HG03521 (cell line): ENCODE measurements around the gene IGDCC3.

Source experiments
- ATAC-seq: cut with Tn5 transposase; IDR thresholded peaks from one replicate; pipeline ENCODE4 v1.9.1; 2021; ENCODE audit warnings: mild to moderate bottlenecking, moderate library complexity; ENCODE audit not compliant: unreplicated experiment

Gene IGDCC3

GRCh38 chr15:65377976-65378366 lies at the start of gene IGDCC3:
IGDCC3 (minus strand) TSS chr15:65378002; CDS start chr15:65377788, 214 bp downstream.
- no peak for ATAC-seq

GRCh38 chr15:65426216-65426853 lies 48.5 kb upstream of the IGDCC3 start:
- no peak for ATAC-seq

GRCh38 chr15:65424683-65425082 lies 46.9 kb upstream of the IGDCC3 start:
- no peak for ATAC-seq

GRCh38 chr15:65423976-65424679 lies 46.3 kb upstream of the IGDCC3 start:
- ATAC-seq: no peak

- no peak for ATAC-seq
Observed at GRCh38 chr15:65423150-65423975, 45.6 kb upstream of the IGDCC3 start.

GRCh38 chr15:65421360-65422215 lies 43.8 kb upstream of the IGDCC3 start:
- ATAC-seq: no peak

- ATAC-seq: no peak
Observed at GRCh38 chr15:65420975-65421359, 43.2 kb upstream of the IGDCC3 start.

GRCh38 chr15:65418596-65418995 lies 40.8 kb upstream of the IGDCC3 start:
- no peak for ATAC-seq

GRCh38 chr15:65416845-65417416 lies 39.1 kb upstream of the IGDCC3 start:
- no peak for ATAC-seq

GRCh38 chr15:65414841-65415621 lies 37.2 kb upstream of the IGDCC3 start:
- no peak for ATAC-seq

GRCh38 chr15:65413760-65414144 lies 36.0 kb upstream of the IGDCC3 start:
- no peak for ATAC-seq

- ATAC-seq: no peak
Observed at GRCh38 chr15:65413051-65413759, 35.4 kb upstream of the IGDCC3 start.

GRCh38 chr15:65412556-65412955 lies 34.8 kb upstream of the IGDCC3 start:
- ATAC-seq: no peak

GRCh38 chr15:65411465-65412071 lies 33.8 kb upstream of the IGDCC3 start:
- no peak for ATAC-seq

GRCh38 chr15:65410972-65411371 lies 33.2 kb upstream of the IGDCC3 start:
- ATAC-seq: no peak

GRCh38 chr15:65410036-65410435 lies 32.2 kb upstream of the IGDCC3 start:
- no peak for ATAC-seq

- ATAC-seq: no peak
Observed at GRCh38 chr15:65409036-65409631, 31.3 kb upstream of the IGDCC3 start.

GRCh38 chr15:65408324-65409035 lies 30.7 kb upstream of the IGDCC3 start:
- no peak for ATAC-seq
